Measurements from ENCODE around the gene HSPA4. TPM values are rescaled to one million over a fixed set of nuclear protein-coding genes. Genes with fewer than 3 reads are reported as not detected.

The HSPA4 gene
- total and polyA plus RNA-seq, 2 of the 4 experiments (the other 2 are of a cell fraction): 34.9 to 120 TPM

GRCh38 chr5:133116601-133117000 is 64.8 kb downstream of the HSPA4 start:
- no peak overlapping the region for H2BK15ac ChIP-seq (ENCODE audit: low read depth, low read length)
- H3K4ac ChIP-seq (ENCODE audit: low read depth, low read length): no peak overlapping the region
- ATAC-seq (ENCODE audit: low read depth) (no peak), DNase-seq (no peak)
- BruUV-seq (replicated peaks): no TSS peak
- H4K20me1 ChIP-seq (ENCODE audit: insufficient read depth, low read length): no peaks in the 10 kb centered on the region
- H4K91ac ChIP-seq (ENCODE audit: insufficient read depth, low read depth, low read length): no peak overlapping the region
- no peak overlapping the region for H2BK5ac ChIP-seq (ENCODE audit: low read depth, low read length, poor library complexity, severe bottlenecking)
- H3K23ac ChIP-seq (ENCODE audit: low read depth, low read length): no peak overlapping the region
- no peak overlapping the region for H2BK120ac ChIP-seq (ENCODE audit: low read depth, low read length)
- H2BK20ac ChIP-seq (ENCODE audit: low read depth, low read length): no peak overlapping the region
- no peak overlapping the region for H4K8ac ChIP-seq (ENCODE audit: low read depth in 2 of 2, low read length in 2 of 2)
- no peak overlapping the region for H3K9ac ChIP-seq (ENCODE audit: low read depth, low read length)
- WGBS, 2 experiments (ENCODE audit: extremely low coverage in 2 of 2, insufficient read length in 1 of 2): 100% methylated on average over 2 of the region's 2 CpGs; no CpG with 5 or more reads in 1 of the 2 experiments
- no peak overlapping the region for H2AK5ac ChIP-seq (ENCODE audit: low read depth, low read length)
- TF ChIP-seq RAD21 (IDR thresholded peaks at IDR 0.05; ENCODE audit: low read length) (no peak), ELK1 (IDR thresholded peaks at IDR 0.05; ENCODE audit: borderline replicate concordance, low read depth, low read length) (no peak), RFX5 (IDR thresholded peaks at IDR 0.05; ENCODE audit: low read depth, low read length) (no peak), CHD1 (IDR thresholded peaks at IDR 0.05; ENCODE audit: low read depth, low read length) (no peak), MAFK (IDR thresholded peaks at IDR 0.05; ENCODE audit: low read depth, low read length) (no peak), MAZ (IDR thresholded peaks at IDR 0.05; ENCODE audit: borderline replicate concordance, low read depth, low read length) (no peak), MXI1 (IDR thresholded peaks at IDR 0.05; ENCODE audit: borderline replicate concordance, low read depth, low read length) (no peak), BHLHE40 (IDR thresholded peaks at IDR 0.05; ENCODE audit: low read depth, low read length) (no peak)
- no peaks in the 10 kb centered on the region; the same call in 1 of the 2 replicates for H3K9me1 ChIP-seq (ENCODE audit: insufficient read depth, low read length)
- dilution Hi-C loops (cut with HindIII; ENCODE audit: low sequenced_read_pairs, unreplicated experiment) (no loop called here), in situ Hi-C loops (cut with MboI; ENCODE audit: low sequenced_read_pairs) (loop anchor here (10.0 kb wide), 2 partner anchors 168 to 828 kb away; no protein-coding TSS in a partner anchor), intact Hi-C loops (cut with micrococcal nuclease) (loop anchor here (10.0 kb wide), 1 partner anchor 558 kb away; no protein-coding TSS in a partner anchor)
- H3K27ac ChIP-seq (ENCODE audit: insufficient read depth, low read length): no peak overlapping the region
- H3K4me3 ChIP-seq (ENCODE audit: insufficient read depth, low read depth, low read length): no peak overlapping the region
- no peaks in the 10 kb centered on the region for H3K36me3 ChIP-seq (ENCODE audit: control insufficient read depth, insufficient read depth, low read length)
- ChIA-PET POLR2A (ENCODE audit: unreplicated experiment) (no interaction called here), CTCF (interaction anchor here (0.5 kb wide), 1 partner anchor 171 kb away, joined by 7 read pairs; no protein-coding TSS in a partner anchor)
- no peaks in the 10 kb centered on the region for H3K79me1 ChIP-seq (ENCODE audit: low read depth in 1 of 2, low read length in 2 of 2)
- no peak overlapping the region for H3K56ac ChIP-seq (ENCODE audit: extremely low read depth, insufficient read depth, low read length)
- H3K4me1 ChIP-seq (ENCODE audit: control insufficient read depth, insufficient read depth, low read length): peaks cover 3% of the 10 kb centered on the region; the same call in 1 of the 2 replicates
- H3K9me3 ChIP-seq (ENCODE audit: control insufficient read depth, insufficient read depth, low read length): no peaks in the 10 kb centered on the region
- no peak overlapping the region for H3K18ac ChIP-seq (ENCODE audit: low read depth, low read length)
- H2AFZ ChIP-seq (replicated peaks; ENCODE audit: low read length, poor library complexity): no peak overlapping the region
- no peak overlapping the region for H3K14ac ChIP-seq (replicated peaks; ENCODE audit: low read depth, low read length)
- no peak overlapping the region for H4K5ac ChIP-seq (ENCODE audit: low read depth, low read length)
- peaks cover 8% of the 10 kb centered on the region for H3K27me3 ChIP-seq (ENCODE audit: control insufficient read depth, insufficient read depth, low read length)
- H2AK9ac ChIP-seq (replicated peaks; ENCODE audit: low read depth, low read length, poor library complexity): no peak overlapping the region
- H3K4me2 ChIP-seq (ENCODE audit: low read depth, low read length): no peak overlapping the region
